ENCODE data around the gene HMHB1. TPM values are rescaled to one million over a fixed set of nuclear protein-coding genes. Genes with fewer than 3 reads are reported as not detected.

HMHB1 gene
- total RNA-seq, 2 donors from 2014 or later = not detected

DNA sequence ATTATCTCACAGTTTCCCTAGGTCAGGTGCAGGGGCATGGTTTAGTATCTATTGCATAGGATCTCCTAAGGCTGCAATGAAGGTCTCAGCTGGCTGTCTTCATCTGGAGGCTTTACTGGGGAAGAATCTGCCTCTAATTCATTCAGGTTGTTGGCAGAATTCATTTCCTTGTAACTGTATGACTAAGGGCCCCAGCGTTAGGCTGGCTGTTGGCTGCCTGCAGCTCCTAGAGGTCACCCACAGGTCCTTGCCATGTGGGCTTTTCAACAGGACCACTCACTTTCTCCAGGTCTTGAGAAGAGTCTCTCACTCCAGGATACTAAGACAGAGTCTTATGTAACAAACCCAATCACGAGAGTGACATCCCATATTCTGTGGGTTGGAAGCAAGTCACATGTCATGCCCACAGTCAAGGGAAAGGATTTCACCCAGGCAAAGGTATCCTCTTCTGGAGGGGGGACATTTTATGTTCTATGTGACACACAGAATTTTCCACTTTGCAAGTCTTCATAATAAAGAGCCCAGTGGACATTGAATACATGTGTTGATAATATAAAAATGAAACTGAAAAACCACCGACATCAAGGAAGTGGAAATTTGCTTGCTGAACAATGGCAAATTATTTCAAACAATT, 38.2 kb downstream of the HMHB1 start:
- H3K36me3 ChIP-seq (ENCODE audit: control insufficient read depth, insufficient read depth, low read length) = no peaks in the 10 kb centered on the region
- Mint-ChIP-seq H3K9me3 (peaks cover 29% of the 10 kb centered on the region), H3K27me3 (ENCODE audit: insufficient read depth) (no peaks in the 10 kb centered on the region), H3K4me3 (no peak overlapping the region), H3K27ac (no peak overlapping the region), H3K4me1 (no peaks in the 10 kb centered on the region), H3K36me3 (ENCODE audit: low read depth) (no peaks in the 10 kb centered on the region)
- H3K9me3 ChIP-seq (ENCODE audit: control insufficient read depth, low read length) = no peaks in the 10 kb centered on the region
- no peak overlapping the region for H3K27ac ChIP-seq (ENCODE audit: low read depth, low read length)
- H3K27me3 ChIP-seq (ENCODE audit: control insufficient read depth, insufficient read depth, low read length, poor library complexity, severe bottlenecking) = no peaks in the 10 kb centered on the region
- DNase-seq = no peak
- TF ChIP-seq, protein P1, sequence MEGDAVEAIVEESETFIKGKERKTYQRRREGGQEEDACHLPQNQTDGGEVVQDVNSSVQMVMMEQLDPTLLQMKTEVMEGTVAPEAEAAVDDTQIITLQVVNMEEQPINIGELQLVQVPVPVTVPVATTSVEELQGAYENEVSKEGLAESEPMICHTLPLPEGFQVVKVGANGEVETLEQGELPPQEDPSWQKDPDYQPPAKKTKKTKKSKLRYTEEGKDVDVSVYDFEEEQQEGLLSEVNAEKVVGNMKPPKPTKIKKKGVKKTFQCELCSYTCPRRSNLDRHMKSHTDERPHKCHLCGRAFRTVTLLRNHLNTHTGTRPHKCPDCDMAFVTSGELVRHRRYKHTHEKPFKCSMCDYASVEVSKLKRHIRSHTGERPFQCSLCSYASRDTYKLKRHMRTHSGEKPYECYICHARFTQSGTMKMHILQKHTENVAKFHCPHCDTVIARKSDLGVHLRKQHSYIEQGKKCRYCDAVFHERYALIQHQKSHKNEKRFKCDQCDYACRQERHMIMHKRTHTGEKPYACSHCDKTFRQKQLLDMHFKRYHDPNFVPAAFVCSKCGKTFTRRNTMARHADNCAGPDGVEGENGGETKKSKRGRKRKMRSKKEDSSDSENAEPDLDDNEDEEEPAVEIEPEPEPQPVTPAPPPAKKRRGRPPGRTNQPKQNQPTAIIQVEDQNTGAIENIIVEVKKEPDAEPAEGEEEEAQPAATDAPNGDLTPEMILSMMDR (conservative IDR thresholded peaks at IDR 0.05) = no peak
- H3K4me1 ChIP-seq (ENCODE audit: control insufficient read depth, insufficient read depth, low read length) = no peaks in the 10 kb centered on the region
- 89 to 93% methylated on average over 2 to 3 of the region's 3 CpGs for WGBS, 2 experiments (ENCODE audit: insufficient coverage in 1 of 2, insufficient read length in 1 of 2)
- no peak overlapping the region for H3K4me3 ChIP-seq (ENCODE audit: low read length)
- no peak overlapping the region for H3K9ac ChIP-seq (ENCODE audit: extremely low read depth, low read length, poor library complexity, severe bottlenecking)

DNA sequence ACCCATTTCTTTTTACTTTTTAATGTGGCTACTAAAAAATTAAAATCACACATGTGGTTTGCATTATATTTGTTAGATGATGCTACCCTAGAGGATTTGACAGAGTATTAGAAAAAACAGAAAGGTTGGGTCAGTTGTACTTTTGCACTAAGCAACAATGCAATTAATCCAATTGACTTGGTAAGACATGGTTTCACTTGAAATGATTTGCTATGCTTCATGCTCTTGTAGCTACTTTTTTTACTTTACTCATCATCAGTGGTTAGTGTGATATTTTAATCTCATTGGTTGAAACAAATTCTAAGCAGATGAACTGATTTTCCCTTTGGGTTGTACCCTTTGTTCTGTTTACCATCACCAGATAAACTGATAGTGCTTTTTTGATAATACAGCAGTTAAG, 39.4 kb downstream of the HMHB1 start:
- peaks cover 29% of the 10 kb centered on the region for H3K9me3 Mint-ChIP-seq
- H3K27me3 Mint-ChIP-seq (ENCODE audit: insufficient read depth) = no peaks in the 10 kb centered on the region
- no peaks in the 10 kb centered on the region for H3K9me3 ChIP-seq (ENCODE audit: control insufficient read depth, low read length)
- no peaks in the 10 kb centered on the region for H3K4me1 Mint-ChIP-seq
- no peaks in the 10 kb centered on the region for H3K27me3 ChIP-seq (ENCODE audit: control insufficient read depth, insufficient read depth, low read length, poor library complexity, severe bottlenecking)
- TF ChIP-seq, protein P1 (conservative IDR thresholded peaks at IDR 0.05) = no peak
- H3K9ac ChIP-seq (ENCODE audit: extremely low read depth, low read length, poor library complexity, severe bottlenecking) = no peak overlapping the region
- H3K4me1 ChIP-seq (ENCODE audit: control insufficient read depth, insufficient read depth, low read length) = no peaks in the 10 kb centered on the region
- no peak overlapping the region for H3K27ac ChIP-seq (ENCODE audit: low read depth, low read length)
- H3K4me3 ChIP-seq (ENCODE audit: low read length) = no peak overlapping the region
- no peak for DNase-seq
- H3K4me3 Mint-ChIP-seq = no peak overlapping the region
- no peak overlapping the region for H3K27ac Mint-ChIP-seq
- no peaks in the 10 kb centered on the region for H3K36me3 Mint-ChIP-seq (ENCODE audit: low read depth)
- H3K36me3 ChIP-seq (ENCODE audit: control insufficient read depth, insufficient read depth, low read length) = no peaks in the 10 kb centered on the region

DNA sequence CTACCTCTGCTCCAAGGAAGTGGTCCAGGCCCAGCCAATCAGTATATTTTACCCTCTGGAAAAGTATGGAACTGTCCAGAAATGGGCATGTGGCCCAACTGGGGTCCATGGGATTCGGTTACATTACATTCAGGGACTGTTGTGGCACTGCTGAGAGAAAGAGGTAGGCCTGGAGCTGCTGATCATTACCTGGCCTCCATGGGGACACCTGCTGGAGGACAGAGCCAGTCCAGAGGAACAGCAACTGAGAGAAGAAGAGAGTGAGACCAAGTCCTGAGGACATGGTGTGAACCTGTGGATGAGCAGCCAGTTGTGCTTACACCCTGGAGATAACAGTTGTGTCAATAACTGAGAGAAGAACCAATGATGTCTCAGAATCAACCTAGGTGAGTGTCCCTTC, 48.2 kb downstream of the HMHB1 start:
- Mint-ChIP-seq H3K36me3 (ENCODE audit: low read depth) (no peaks in the 10 kb centered on the region), H3K27me3 (ENCODE audit: insufficient read depth) (no peaks in the 10 kb centered on the region), H3K4me1 (peaks cover 3% of the 10 kb centered on the region), H3K9me3 (peaks cover 5% of the 10 kb centered on the region), H3K4me3 (no peak overlapping the region), H3K27ac (no peak overlapping the region)
- H3K27me3 ChIP-seq (ENCODE audit: control insufficient read depth, insufficient read depth, low read length, poor library complexity, severe bottlenecking) = no peaks in the 10 kb centered on the region
- 89% methylated on average over 1 of the region's 1 CpG; no CpG with 5 or more reads in 1 of the 2 experiments for WGBS, 2 experiments (ENCODE audit: insufficient coverage in 1 of 2, insufficient read length in 1 of 2)
- no peaks in the 10 kb centered on the region for H3K36me3 ChIP-seq (ENCODE audit: control insufficient read depth, insufficient read depth, low read length)
- no peaks in the 10 kb centered on the region for H3K9me3 ChIP-seq (ENCODE audit: control insufficient read depth, low read length)
- no peak overlapping the region for H3K27ac ChIP-seq (ENCODE audit: low read depth, low read length)
- H3K4me1 ChIP-seq (ENCODE audit: control insufficient read depth, insufficient read depth, low read length) = no peaks in the 10 kb centered on the region
- TF ChIP-seq, protein P1 (conservative IDR thresholded peaks at IDR 0.05) = peak; percentile 67
- peak; percentile 55 for DNase-seq
- H3K9ac ChIP-seq (ENCODE audit: extremely low read depth, low read length, poor library complexity, severe bottlenecking) = no peak overlapping the region
- H3K4me3 ChIP-seq (ENCODE audit: low read length) = no peak overlapping the region
